ENCODE data around the gene ARHGAP26.

Gene ARHGAP26

DNA sequence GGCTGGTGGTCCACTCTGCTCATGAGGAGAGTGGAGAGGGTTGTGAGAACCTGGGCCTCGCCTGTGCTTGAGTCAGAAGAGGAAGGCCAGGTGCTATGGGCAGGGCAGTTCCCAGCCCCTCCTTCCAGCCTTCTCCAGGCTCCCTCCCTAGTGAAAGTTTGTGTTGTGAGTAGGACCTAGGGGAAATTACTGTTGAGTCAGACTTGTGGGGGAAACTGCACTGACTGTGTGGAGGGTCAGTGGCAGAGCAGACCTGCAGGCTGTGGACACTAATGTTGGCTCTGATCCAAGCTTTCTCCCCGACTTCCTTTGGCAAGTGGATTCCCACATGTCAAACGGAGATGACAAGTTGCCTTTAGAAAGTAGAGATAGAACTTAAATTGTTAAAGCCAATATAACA, 102.6 kb downstream of the ARHGAP26 start:
- ATAC-seq (no peak), DNase-seq (no peak)

GRCh38 chr5:142873831-142874230, 103.7 kb downstream of the ARHGAP26 start:
- ATAC-seq (no peak), DNase-seq (no peak)

DNA sequence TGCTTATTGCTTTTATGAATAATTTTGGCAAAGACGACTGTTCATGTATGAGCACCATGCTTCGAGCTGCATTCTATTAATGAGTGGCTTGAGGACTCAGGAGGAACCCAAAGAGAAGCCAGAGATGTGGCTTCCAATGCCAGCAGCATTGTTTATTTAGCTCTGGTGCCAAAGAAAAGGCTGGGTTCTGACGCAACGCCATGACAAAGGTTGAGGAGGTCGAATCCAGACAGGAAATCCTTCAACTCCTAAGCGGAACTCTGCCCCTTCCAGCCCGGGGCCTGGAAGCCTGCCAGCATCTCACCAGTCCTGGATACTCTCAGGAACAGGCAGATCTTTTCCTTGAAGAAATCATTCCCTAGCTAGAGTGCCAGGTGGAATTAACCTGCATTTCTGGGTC, 104.4 kb downstream of the ARHGAP26 start:
- no peak for DNase-seq
- ATAC-seq, result no peak

- no peak for DNase-seq
Measured at GRCh38 chr5:142875936-142876335, 105.8 kb downstream of the ARHGAP26 start.

GRCh38 chr5:142876817-142877216, 106.6 kb downstream of the ARHGAP26 start:
- no peak for DNase-seq
- no peak for ATAC-seq

More at GRCh38 chr5:142875936-142876335, 105.8 kb downstream of the ARHGAP26 start:
- ATAC-seq, result no peak

DNA sequence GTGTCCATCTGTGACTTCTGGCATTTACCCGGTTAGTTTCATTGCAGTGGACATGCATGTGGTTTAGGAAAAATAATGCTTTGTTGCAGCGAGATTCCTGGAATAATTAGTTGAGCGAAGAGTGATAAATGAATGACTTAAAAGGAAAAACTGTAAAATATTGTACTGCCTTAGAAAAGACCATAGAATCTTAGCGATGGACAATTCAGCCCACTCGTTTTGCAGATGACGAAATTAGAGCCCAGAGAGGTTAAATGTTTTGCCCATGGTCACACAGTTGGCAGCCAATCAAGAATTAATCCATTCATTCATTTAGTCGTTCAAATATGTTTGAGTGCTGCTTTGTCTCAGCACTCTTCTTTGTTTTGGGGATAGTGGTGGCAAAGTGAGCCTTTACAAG, 107.9 kb downstream of the ARHGAP26 start:
- no peak for ATAC-seq
- DNase-seq, result no peak

DNA sequence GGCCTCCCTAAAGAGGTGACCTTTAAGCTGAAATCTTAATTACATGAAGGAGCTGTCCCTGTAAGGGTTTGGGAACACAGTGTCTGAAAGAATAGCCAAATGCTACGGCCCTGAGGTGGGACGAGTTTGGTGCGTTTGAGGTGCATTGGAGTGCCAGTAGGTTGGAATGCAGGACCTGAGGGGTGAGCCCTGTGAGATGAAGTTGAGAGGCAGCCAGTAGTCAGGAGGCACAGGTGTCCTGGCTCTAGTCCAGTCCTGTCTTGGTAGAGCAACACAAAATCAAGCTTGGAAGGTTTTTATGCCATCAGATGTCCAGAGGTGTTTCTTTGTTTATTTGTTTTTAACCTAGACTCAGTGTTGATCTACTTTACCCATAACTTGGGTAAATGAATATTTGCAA, 108.5 kb downstream of the ARHGAP26 start:
- DNase-seq (no peak), ATAC-seq (no peak)

DNA sequence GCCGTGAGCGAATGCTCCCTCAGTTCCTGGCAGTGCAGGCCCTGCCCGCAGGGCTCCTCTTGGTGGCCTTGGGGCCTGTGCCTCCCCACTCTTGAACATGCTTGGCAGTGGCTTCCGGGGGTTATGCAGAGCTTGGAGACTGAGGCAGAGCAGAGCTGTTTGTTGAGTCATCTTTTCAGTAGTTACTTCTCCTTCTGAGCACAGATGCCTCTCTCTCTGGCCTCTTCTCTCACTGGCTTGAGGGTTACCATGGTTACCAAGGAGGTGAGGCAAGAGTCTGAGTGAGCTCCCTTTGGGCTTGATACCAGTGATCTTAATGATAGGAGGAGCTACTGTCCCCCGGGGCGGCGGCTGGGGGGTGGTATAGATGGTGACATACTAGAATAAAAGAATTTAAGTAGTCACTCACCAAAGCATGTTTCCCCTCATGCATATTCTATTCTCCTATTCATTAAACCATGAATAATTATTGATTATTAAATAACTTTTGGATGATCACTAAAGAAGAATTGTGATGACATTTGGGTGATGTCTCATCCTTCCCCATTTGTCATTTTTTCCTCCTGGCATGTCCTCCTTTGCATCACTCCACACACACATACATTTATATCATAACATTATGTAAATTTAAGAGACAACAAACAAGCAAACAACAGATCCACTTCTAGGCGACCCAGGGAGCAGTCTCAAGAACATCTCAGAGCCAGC, 111.1 kb downstream of the ARHGAP26 start:
- ATAC-seq (no peak), DNase-seq (no peak)

GRCh38 chr5:142881784-142882126, 111.6 kb downstream of the ARHGAP26 start:
- no peak for DNase-seq
- no peak for ATAC-seq

DNA sequence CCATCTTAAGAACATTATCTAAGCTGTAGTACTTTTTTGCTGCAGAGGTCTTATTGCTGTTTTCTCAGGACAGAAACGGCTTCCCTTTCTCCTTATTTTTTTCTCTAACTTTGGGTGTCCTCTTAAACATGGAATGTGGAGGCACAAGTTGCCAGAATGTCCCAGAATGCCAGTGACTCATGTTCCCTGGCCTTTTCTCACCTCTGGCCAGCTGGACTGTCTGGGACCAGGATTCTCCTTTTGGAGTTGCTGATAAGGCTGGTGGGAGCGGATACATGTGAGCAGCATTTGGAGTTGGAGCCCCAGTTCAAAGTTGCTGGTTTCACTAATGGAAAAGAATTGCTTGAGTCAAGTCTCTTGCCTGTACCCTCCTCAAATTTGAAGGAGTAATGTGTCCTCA, 112.8 kb downstream of the ARHGAP26 start:
- DNase-seq (no peak), ATAC-seq (no peak)

DNA sequence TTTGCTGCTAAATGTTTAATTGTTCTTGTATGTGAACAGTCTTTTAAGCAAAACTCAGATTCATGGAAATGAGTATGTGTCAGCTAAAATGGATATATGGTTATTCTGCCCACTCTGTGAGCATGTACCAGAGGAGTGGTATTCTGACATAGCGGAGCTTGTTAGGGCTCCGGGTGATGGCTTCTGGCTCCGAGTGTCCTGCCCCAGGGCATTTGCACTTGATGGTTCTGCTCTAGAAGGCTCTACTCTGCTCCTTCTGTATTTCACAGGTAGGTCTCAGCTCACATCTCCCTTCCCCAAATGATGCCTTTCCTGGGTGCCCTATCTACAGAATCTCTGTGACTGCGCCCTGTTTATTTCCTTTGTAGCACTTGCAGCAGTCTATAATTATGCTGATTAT, 113.3 kb downstream of the ARHGAP26 start:
- DNase-seq (no peak), ATAC-seq (no peak)

DNA sequence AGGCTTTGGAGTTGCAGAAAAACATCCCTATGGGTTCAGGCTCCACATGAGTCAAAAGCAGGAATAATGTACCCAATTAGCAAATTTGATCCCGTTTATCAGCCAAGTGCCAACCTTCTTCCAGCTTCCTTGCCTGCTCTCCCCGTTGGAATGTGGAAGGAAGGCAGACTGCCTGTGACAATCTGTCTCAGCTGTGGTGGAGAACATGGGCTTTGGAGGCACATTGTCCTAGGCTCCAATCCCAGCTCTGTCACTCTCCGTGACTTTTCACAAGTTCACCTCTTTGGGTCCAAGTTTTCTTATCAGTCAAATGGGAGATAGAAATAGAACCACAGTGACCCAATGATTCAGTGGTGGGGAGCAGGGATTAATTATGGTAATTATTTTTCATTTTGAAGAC, 113.9 kb downstream of the ARHGAP26 start:
- ATAC-seq, result no peak
- no peak for DNase-seq

- DNase-seq (no peak), ATAC-seq (no peak)
Measured at GRCh38 chr5:142886211-142886610, 116.0 kb downstream of the ARHGAP26 start.

GRCh38 chr5:142886956-142887355, 116.8 kb downstream of the ARHGAP26 start:
- ATAC-seq (no peak), DNase-seq (no peak)

GRCh38 chr5:142888469-142889085, 118.4 kb downstream of the ARHGAP26 start:
- no peak for ATAC-seq

GRCh38 chr5:142892021-142892420, 121.8 kb downstream of the ARHGAP26 start:
- DNase-seq (no peak), ATAC-seq (no peak)

More at GRCh38 chr5:142888469-142889085, 118.4 kb downstream of the ARHGAP26 start:
- no peak for DNase-seq

DNA sequence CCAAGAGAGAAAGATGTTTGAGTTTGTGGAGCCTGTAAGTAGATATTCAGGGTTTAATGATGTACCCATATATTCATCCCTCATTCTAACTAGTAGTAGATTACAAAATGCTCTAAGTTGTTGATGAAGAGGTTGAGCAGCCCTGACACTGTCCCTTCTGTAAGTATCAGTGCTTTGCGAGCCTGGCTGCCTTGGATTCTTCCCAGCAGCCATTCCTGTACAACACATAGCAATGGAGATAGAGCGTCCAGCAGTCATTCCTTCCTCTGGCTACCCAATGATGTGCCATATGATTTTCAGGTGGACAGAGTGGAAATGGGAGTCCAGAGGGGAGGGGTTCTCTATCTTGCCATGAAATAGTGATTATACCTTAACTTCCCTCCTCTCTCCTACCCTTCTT, 124.1 kb downstream of the ARHGAP26 start:
- DNase-seq (no peak), ATAC-seq (no peak)

DNA sequence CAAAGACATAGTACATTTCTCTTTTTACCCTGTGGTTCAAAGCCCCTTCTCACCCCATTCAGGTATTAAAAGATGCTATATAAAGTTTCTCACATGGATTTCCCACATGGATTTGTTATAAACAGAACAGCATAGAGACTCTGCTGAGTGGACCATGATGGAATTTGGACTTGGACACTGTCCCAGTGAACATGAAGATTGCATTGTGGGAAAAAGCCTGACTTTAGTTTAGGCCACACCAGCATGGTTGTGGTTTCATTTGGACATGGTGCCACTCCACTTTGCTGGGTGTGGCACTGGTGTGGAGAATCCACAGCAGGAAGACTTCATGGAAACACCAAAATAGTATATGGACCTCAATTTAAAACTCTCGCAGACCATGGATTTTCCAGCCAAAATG, 124.6 kb downstream of the ARHGAP26 start:
- ATAC-seq (no peak), DNase-seq (no peak)

DNA sequence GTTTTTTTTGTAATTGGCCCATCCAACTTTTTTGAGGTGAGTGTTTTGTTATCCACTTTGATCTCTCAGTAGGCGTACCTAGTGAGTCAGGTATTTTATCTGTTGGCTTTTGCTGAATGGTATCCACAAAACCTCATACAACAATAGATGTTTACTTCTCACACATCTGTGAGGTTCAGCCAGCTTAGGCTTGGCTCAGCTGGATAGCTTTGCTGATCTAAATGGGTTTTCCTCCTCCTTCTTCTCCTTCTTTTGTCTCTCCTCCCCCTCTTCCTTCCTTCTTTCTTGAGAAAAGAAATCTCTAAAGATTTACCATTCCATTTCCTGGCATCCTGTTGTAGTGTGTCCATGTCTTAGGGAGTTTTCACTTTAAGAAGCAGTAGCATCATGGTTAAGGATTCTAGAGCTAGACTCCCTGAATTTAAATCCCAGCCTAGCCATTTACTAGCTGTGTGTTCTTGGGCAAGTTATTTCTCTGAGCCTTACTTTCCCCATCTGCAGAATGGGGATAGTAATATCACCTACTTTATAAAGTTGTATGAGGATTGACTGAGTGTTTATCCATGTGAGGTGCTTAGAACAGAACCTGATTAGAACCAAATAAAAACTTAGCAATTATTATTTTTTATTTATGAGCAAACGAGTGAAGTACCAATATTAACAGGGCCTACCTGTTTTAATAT, 126.3 kb downstream of the ARHGAP26 start:
- ATAC-seq, result no peak
- DNase-seq, result no peak

- DNase-seq (no peak), ATAC-seq (no peak)
Measured at GRCh38 chr5:142897328-142897727, 127.2 kb downstream of the ARHGAP26 start.

- ATAC-seq (no peak), DNase-seq (no peak)
Measured at GRCh38 chr5:142900927-142901326, 130.8 kb downstream of the ARHGAP26 start.

DNA sequence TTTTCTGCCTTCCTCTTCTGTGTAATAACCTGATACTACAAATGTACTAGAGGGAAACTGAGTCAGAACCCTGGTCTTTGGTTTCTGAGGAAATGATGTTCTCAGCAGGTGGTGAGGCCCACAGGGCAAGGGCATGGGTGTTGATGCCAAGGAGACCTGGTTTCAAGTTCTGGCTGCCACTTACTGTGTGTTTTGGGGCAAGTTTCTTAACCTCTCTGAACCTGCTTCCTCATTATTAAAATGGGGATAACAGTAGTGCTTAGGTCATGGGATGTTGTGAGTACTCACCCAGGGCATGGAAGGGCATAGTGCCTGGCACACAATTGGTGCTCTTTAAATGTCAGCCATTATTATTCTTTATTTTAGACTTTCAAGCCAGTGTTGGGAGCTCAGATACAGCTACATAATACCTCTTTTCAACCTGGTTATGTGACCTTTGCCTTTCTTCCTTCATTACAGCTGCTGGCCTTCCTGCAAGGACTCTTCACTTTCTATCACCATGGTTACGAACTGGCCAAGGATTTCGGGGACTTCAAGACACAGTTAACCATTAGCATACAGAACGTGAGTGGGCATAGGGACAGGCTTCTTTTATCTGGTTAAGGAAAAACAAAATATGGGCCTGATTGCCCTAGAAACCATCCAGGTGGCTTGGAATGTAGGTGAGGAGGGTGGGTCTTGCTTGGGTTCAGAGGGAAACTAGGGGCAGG, 131.5 kb downstream of the ARHGAP26 start:
- DNase-seq (no peak), ATAC-seq (no peak)

Data from stimulated activated naive CD8-positive, alpha-beta T cell treated with anti-CD3 and anti-CD28 coated beads, Interleukin-15, Interleukin-2, amounts not matched to agents 100 U/mL and 50 U/mL, for 24 hours (primary cell).